RCC 7860 (cell line): ENCODE results near the gene CIROP.

Experiments used
- DNase-seq: peaks from one replicate; pipeline ENCODE4 v3.0.0-alpha.2; 2015; ENCODE audit warnings: low spot score
- FAIRE-seq: peaks from 2 replicates; lab custom pipeline; 2012; peaks lifted over from hg19 to GRCh38; lab: Jason Lieb, UNC

Gene CIROP

GRCh38 chr14:23131482-23131881, 26.7 kb upstream of the CIROP start:
- FAIRE-seq (no peak), DNase-seq (no peak)

- DNase-seq (no peak), FAIRE-seq (no peak)
Measured at GRCh38 chr14:23130871-23131270, 26.1 kb upstream of the CIROP start.

GRCh38 chr14:23129759-23130316, 25.0 kb upstream of the CIROP start:
- DNase-seq (no peak), FAIRE-seq (no peak)

- DNase-seq (no peak), FAIRE-seq (no peak)
Measured at GRCh38 chr14:23128969-23129758, 24.4 kb upstream of the CIROP start.

- DNase-seq: no peak
- FAIRE-seq: no peak
Measured at GRCh38 chr14:23127861-23128260, 23.1 kb upstream of the CIROP start.

- no peak for FAIRE-seq
- no peak for DNase-seq
Measured at GRCh38 chr14:23126548-23127278, 21.9 kb upstream of the CIROP start.

GRCh38 chr14:23125933-23126524, 21.2 kb upstream of the CIROP start:
- no peak for FAIRE-seq

GRCh38 chr14:23125011-23125410, 20.2 kb upstream of the CIROP start:
- FAIRE-seq: no peak
- DNase-seq: no peak

More at GRCh38 chr14:23125933-23126524, 21.2 kb upstream of the CIROP start:
- DNase-seq: no peak

GRCh38 chr14:23124337-23124954, 19.7 kb upstream of the CIROP start:
- FAIRE-seq: no peak
- DNase-seq: no peak

GRCh38 chr14:23123419-23123818, 18.6 kb upstream of the CIROP start:
- FAIRE-seq: no peak
- no peak for DNase-seq

- FAIRE-seq (no peak), DNase-seq (no peak)
Measured at GRCh38 chr14:23122086-23122485, 17.3 kb upstream of the CIROP start.

GRCh38 chr14:23121361-23121771, 16.6 kb upstream of the CIROP start:
- FAIRE-seq: no peak
- peak; percentile 68 for DNase-seq

GRCh38 chr14:23120541-23121251, 15.9 kb upstream of the CIROP start:
- peak; percentile 64 for DNase-seq
- FAIRE-seq: no peak

- FAIRE-seq (no peak), DNase-seq (no peak)
Measured at GRCh38 chr14:23119363-23120327, 14.9 kb upstream of the CIROP start.

- FAIRE-seq: no peak
Measured at GRCh38 chr14:23118506-23119362, 13.9 kb upstream of the CIROP start, which contains the start of gene CEBPE. Gene CEBPE, minus strand, starts transcription at chr14:23119255. Its CDS starts 164 bp downstream, at chr14:23119091.

GRCh38 chr14:23117371-23118020, 12.7 kb upstream of the CIROP start:
- DNase-seq (no peak), FAIRE-seq (no peak)

More at GRCh38 chr14:23118506-23119362, 13.9 kb upstream of the CIROP start, which contains the start of gene CEBPE:
- no peak for DNase-seq

- no peak for FAIRE-seq
- no peak for DNase-seq
Measured at GRCh38 chr14:23115918-23116317, 11.1 kb upstream of the CIROP start.
